DOHH2 (cell line): ENCODE results near the gene TRIML1.

Experiments used
- H3F3A ChIP-seq: fragments of 200-600 bp; sonication (generic), shearing (Covaris generic); 2 replicates; pipeline ENCODE4 v1.6.0; 2016; ENCODE audit warnings: antibody characterized with exemption, mild to moderate bottlenecking; ENCODE audit not compliant: control insufficient read depth, insufficient read depth
- H3K27ac ChIP-seq: fragments of 200-600 bp; sonication (generic); 2 replicates; pipeline ENCODE4 v1.5.1; 2014; ENCODE audit warnings: low read depth, mild to moderate bottlenecking, low read length, moderate library complexity
- H3K27me3 ChIP-seq: fragments of 200-600 bp; sonication (generic); 2 replicates; pipeline ENCODE4 v1.6.1; 2014; ENCODE audit warnings: mild to moderate bottlenecking, low read length, mixed read lengths; ENCODE audit not compliant: control insufficient read depth
- H3K36me3 ChIP-seq: fragments of 200-600 bp; sonication (generic); 2 replicates; pipeline ENCODE4 v1.6.1; 2014; ENCODE audit warnings: mild to moderate bottlenecking, low read length, moderate library complexity, mixed read lengths; ENCODE audit not compliant: control insufficient read depth
- H3K4me1 ChIP-seq: fragments of 200-600 bp; sonication (generic); 2 replicates; pipeline ENCODE4 v1.6.1; 2014; ENCODE audit warnings: mild to moderate bottlenecking, low read length, mixed read lengths; ENCODE audit not compliant: control insufficient read depth
- H3K4me2 ChIP-seq: fragments of 200-600 bp; sonication (generic); 2 replicates; pipeline ENCODE4 v1.6.0; 2014; ENCODE audit warnings: mild to moderate bottlenecking, low read length, moderate library complexity
- H3K4me3 ChIP-seq: fragments of 200-600 bp; sonication (generic); 2 replicates; pipeline ENCODE4 v1.5.1; 2014; ENCODE audit warnings: mild to moderate bottlenecking, low read length, mixed read lengths
- H3K79me2 ChIP-seq: fragments of 200-600 bp; sonication (generic); 2 replicates; pipeline ENCODE4 v1.6.1; 2014; ENCODE audit warnings: mild to moderate bottlenecking, low read length, mixed read lengths; ENCODE audit not compliant: control insufficient read depth
- H3K9me2 ChIP-seq: fragments of 200-600 bp; sonication (generic); replicated peaks from 2 replicates; pipeline ENCODE4 v1.6.1; 2014; ENCODE audit warnings: mild to moderate bottlenecking, low read length, mixed read lengths; ENCODE audit not compliant: control insufficient read depth
- H3K9me3 ChIP-seq: fragments of 200-600 bp; sonication (generic); 2 replicates; pipeline ENCODE4 v1.6.1; 2014; ENCODE audit warnings: antibody characterized with exemption, low read length, mixed read lengths; ENCODE audit not compliant: control insufficient read depth, insufficient read depth
- H4K20me1 ChIP-seq: fragments of 200-600 bp; sonication (generic); 2 replicates; pipeline ENCODE4 v1.6.0; 2014; ENCODE audit warnings: low read depth, mild to moderate bottlenecking, antibody characterized with exemption, low read length, moderate library complexity; ENCODE audit not compliant: control insufficient read depth, insufficient read depth
- EZH2phosphoT487 ChIP-seq: fragments of 200-600 bp; sonication (generic); IDR thresholded peaks from 2 replicates; pipeline ENCODE4 v1.6.1; 2017; ENCODE audit warnings: borderline replicate concordance, mild to moderate bottlenecking, antibody characterized with exemption, low read length, moderate library complexity, mixed read lengths
- TF ChIP-seq, protein P1 (sequence below): fragments of 200-600 bp; sonication (generic); IDR thresholded peaks from one replicate; pipeline ENCODE4 v1.5.1; 2014; ENCODE audit warnings: antibody characterized with exemption, mild to moderate bottlenecking, low read depth, low read length; ENCODE audit not compliant: poor library complexity, severe bottlenecking

The TRIML1 gene

DNA sequence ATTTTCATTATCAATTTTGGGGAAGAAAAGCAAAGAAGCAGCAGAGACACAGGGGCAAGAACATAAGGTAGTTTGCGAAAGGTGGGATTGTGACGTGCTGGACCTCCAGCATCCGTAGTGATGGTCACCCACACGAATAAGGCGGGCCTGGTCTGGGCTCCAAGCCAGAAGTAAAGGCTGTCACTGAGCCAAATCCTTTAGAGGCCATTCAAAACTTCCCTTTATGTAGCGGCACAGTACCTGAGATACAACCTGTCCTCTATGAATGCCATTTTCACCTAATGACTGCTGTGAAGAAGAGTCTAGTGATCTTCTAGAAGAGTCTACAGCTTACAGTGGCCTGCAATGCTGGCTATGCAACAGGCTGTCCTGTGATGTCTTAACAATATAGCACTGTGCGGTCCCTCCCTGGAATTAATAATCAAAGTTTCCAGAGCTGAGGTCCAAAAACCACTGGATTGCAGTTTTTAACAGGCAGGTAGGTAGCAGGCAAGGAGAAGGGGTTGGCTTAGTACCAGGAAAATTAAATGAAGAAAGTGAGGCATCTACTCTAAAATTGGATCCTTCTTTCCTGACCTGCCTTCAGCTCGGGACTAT is 56.2 kb downstream of the TRIML1 start:
- no peaks in the 10 kb centered on the region for H3K4me1 ChIP-seq
- TF ChIP-seq, protein P1, sequence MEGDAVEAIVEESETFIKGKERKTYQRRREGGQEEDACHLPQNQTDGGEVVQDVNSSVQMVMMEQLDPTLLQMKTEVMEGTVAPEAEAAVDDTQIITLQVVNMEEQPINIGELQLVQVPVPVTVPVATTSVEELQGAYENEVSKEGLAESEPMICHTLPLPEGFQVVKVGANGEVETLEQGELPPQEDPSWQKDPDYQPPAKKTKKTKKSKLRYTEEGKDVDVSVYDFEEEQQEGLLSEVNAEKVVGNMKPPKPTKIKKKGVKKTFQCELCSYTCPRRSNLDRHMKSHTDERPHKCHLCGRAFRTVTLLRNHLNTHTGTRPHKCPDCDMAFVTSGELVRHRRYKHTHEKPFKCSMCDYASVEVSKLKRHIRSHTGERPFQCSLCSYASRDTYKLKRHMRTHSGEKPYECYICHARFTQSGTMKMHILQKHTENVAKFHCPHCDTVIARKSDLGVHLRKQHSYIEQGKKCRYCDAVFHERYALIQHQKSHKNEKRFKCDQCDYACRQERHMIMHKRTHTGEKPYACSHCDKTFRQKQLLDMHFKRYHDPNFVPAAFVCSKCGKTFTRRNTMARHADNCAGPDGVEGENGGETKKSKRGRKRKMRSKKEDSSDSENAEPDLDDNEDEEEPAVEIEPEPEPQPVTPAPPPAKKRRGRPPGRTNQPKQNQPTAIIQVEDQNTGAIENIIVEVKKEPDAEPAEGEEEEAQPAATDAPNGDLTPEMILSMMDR: no peak
- no peak for TF ChIP-seq EZH2phosphoT487

DNA sequence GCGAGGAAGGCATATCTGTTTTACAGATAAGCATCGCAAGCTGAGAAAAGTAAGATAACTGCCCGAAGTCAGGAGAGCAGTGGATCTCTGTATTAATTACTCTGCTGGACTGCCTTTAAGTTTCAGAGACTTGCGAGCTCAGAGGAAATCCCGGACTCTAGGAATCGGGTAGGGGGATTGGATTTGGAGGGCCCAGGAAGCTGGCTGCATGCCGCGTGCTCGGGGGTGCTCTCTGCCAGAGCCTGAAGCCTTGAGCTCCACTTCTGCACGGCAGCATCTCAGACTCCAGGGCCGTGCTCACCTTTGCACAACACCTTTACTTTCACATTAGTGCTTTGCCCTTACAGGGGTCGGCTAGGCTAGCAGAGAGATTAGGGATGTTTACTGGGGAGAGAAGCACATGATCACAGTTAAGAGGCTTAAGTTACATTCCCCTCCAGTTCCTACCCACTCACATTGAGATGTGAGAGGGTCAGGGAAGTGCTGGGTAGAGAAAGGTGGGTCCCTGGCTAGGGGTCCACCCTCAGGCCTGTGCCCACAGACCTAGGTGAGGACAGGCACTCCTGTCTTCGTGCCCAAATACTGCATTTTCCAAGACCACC is 57.0 kb downstream of the TRIML1 start:
- H3F3A ChIP-seq: no peaks in the 10 kb centered on the region
- H4K20me1 ChIP-seq: no peaks in the 10 kb centered on the region
- H3K27ac ChIP-seq: no peak overlapping the region
- no peaks in the 10 kb centered on the region for H3K79me2 ChIP-seq
- H3K36me3 ChIP-seq: no peaks in the 10 kb centered on the region
- H3K4me2 ChIP-seq: no peak overlapping the region
- no peak for TF ChIP-seq EZH2phosphoT487
- TF ChIP-seq, protein P1: no peak
- no peaks in the 10 kb centered on the region for H3K9me2 ChIP-seq
- no peaks in the 10 kb centered on the region for H3K9me3 ChIP-seq
- H3K4me1 ChIP-seq: no peaks in the 10 kb centered on the region
- no peak overlapping the region for H3K4me3 ChIP-seq
- no peaks in the 10 kb centered on the region for H3K27me3 ChIP-seq

More for the DNA sequence above, 56.2 kb downstream of the TRIML1 start:
- Histone ChIP-seq H3K9me3 (no peaks in the 10 kb centered on the region), H4K20me1 (no peaks in the 10 kb centered on the region), H3K79me2 (no peaks in the 10 kb centered on the region), H3K27ac (no peak overlapping the region), H3F3A (no peaks in the 10 kb centered on the region), H3K9me2 (no peaks in the 10 kb centered on the region), H3K27me3 (no peaks in the 10 kb centered on the region), H3K36me3 (no peaks in the 10 kb centered on the region), H3K4me3 (no peak overlapping the region), H3K4me2 (no peak overlapping the region)
